GM18873 (cell line): Measurements from ENCODE around the gene WNT7A.

Experiments used
- ATAC-seq: cut with Tn5 transposase; IDR thresholded peaks from one replicate; pipeline ENCODE4 v1.9.1; 2021; ENCODE audit warnings: mild to moderate bottlenecking, moderate library complexity, moderate number of reproducible peaks; ENCODE audit not compliant: unreplicated experiment, low FRiP score

Gene WNT7A

DNA sequence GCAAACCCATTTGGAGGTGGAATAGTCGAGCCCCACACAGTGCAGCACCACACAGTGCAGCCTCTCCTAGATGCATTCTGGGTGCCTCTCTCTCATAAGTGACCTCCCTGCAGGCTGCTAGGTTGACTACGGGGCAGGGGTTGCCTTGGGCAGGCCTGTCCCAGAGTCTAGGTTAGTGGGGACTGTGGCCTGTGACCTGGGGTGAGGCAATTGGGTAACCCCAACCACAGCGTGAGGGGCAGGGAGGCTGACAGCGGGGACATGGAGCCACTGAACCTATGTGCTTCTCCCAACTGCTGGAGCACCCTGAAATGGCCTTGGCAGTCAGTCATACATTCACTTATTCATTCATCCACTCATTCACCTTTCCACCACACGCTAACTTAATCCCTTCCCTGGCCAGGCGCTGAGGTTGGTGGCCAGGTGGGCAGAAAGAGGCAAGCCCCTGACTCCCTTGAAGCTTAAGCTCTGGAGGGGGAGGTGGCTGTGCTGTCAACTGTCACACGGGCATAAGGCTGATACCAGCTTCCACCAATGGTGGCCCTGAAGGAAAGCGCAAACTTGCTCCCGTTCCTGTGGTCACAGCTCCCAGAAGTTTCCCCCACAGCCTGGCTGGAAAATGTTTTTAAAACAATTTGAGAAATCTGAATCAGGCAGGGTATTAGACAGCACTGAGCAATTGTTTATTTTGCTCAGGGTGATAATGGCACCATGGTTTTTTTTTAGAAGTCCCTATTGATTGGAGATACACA is 46.2 kb downstream of the WNT7A start:
- ATAC-seq, result no peak

DNA sequence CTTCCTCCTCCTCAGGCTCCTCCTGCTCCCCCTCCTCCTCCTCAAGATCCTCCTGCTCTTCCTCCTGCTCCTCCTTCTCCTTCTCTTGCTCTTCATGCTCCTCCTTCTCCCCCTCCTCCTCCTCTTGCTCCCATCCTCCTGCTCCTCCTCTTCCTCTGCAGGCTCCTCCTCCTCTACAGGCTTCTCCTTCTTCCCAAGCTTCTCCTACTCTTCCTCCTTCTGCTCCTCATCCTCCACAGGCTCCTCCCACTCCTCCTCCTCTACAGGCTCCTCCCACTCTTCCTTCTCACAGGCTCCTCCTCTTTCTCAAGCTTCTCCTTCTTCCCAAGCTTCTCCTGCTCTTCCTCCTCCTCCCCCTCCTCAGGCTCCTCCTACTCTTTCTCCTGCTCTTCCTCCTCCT is 47.7 kb downstream of the WNT7A start:
- no peak for ATAC-seq

DNA sequence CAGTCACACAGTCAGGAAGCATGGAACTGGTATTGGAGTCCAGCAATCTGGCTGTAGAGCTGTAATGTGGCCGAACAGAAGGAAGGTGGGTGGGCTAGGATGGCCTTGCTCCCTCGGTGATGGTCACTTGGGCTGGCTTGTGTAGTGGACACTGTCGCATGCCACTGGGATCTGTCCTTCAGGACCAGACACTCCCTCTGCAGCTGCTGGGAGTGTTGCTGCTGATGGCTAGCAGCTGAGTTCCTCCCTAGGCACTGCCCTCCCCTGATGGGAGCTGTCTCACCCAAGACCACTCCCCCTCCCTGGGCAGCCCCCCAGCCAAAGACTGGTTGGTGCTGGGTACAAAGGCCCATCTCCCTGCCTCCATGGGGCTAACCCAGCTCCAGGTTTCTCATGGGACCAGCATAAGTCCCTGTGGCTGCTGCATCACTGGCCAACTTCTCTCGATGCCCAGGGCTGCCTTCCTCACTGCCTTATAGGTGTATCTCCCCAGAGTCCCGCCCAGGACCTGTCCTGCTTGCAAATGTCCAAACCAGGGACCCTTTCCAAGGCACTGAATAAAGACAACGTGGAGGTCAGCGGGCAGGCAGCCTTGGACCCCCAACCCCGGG is 48.4 kb downstream of the WNT7A start:
- ATAC-seq, result no peak

DNA sequence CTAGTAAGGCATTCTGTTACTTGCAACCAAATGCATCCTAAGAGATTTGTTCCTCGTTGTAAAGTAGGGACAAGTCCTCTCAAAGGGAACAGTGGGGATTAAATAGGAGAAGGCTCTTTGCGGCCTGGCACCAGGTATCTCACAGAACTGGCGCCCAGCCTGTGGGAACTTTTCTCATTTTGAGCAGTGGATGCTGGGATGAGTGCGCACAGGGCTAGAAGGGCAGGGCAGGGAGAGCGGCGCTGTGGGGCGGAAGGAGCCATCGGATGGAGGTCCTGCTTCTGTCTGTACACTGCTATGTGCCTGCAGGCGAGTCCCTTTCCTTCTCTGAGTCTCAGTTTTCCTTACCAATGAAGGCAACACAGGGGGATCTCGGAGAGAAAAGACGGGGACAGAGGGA is 50.6 kb downstream of the WNT7A start:
- no peak for ATAC-seq

DNA sequence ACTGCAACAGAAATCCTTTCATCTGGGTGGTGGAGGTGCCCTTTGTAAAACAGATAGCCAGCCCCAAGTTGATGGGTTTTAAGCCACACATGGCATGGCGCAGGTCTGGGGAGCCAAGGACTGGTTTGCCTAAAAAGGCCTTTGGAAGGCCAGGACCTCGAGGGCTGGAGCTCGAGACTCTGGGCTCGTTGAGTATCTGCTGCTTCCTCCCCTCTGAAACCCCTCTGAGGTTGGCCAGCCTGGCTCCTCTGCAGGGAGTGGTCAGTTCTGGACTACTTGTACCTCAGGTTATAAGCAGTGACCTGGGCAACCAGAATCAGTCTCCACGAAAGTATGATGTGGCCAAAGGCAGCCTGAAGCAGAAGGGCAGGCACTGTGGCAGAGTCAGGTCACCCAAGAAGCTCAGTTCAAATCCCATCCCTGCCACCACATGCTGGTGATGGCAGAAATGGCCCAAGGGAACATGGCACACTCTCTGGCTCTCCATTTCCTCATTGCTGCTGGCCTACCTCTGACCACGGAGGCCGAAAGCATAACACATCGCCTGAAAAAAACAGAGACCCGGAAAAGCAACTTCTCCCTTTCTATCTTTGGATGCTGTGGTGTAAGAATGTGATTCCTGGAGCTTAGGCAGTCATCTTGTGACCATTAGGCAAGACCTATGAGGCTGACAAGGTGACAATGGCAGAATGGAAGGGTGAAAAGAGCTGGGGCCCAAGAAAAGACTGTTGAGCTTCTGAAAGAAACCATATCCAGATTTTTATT is 51.2 kb downstream of the WNT7A start:
- no peak for ATAC-seq

DNA sequence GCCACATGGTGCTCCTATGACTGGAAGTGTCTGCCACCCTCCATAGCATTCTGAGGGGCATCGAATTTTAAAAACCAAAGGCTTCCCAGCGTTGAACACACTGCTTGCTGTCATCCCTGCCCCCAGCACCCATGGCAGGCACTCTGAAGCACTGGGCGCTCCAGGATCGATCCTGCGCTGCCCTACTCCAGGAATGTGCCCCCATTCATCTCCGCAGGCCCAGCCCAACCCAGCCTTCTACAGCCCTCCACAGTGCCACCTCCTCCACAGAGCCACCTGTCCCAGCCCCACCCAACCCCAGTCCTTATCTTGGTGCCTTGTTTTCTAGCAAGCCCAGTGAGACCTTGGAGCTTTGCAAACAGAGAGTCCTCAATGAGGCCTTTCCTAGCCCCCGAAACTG is 52.2 kb downstream of the WNT7A start:
- no peak for ATAC-seq

DNA sequence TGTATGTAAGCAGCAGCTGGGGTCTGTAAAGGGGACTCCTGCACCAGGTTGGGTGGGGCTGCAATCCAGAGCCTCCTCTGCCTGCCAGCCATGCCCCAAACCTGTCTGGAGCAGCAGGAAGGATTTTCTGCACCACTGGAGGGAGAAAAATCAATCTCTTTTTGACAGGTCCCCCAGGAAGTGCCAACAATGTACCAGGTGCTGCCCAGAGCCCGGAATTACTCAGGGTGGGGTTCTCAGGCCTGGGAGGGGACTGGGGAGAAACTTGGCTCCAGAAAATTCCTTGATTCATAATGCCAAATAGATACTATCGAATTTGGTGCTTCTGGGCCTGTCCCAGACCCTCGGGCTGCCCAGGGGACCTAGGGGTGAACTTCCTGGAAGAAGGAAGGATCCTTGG is 52.6 kb downstream of the WNT7A start:
- ATAC-seq, result no peak

DNA sequence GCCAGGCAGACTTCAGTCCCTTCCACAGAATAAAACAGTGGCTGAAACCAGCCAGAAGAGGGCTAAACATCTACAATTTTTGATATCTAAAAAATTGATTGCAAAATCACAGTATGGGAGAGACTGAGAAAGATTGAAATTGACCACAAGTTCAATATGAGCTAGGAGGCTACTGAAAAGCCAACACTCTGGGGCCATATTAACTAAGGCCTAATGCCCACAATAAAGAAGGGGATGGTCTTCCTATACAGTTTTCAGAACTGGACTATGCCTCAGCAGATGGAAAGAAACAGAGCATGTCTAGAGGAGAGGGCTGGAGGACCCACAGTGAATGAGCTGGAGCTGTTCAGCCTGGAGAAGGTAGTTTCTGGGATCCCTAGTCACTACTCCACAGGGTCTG is 53.2 kb downstream of the WNT7A start:
- no peak for ATAC-seq

DNA sequence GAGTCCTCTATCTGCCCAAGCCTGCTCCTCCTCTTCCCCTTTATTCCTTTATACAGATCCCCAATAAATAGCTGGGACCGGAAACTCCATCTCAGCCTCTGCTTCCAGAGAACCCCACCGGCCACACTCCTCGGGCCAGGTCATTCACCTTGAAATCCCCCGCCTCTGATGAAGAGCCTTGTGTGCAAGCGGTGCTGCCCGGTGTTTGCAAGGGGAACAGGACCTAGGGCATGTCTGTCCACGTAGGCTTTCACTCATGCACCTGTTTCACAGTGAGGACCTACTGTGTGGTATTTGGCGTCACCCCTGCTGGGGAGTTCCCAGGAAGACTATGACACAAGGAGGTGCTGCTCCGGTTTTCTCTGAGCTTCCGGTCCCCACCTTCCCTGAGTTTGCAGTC is 54.0 kb downstream of the WNT7A start:
- ATAC-seq, result no peak

DNA sequence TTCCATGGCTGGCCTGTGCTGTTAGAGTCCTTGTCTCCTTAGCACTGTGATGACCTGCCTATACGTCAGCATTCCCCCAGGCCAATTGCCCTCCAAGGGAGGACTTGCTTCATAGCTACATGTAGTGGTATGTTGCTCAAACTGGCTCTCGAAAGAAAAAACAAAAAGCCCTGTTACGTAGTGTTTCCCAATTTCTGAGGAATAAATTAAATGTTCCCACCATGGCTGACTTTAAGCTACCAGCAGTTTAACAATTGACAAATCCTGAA is 54.6 kb downstream of the WNT7A start:
- ATAC-seq, result no peak

DNA sequence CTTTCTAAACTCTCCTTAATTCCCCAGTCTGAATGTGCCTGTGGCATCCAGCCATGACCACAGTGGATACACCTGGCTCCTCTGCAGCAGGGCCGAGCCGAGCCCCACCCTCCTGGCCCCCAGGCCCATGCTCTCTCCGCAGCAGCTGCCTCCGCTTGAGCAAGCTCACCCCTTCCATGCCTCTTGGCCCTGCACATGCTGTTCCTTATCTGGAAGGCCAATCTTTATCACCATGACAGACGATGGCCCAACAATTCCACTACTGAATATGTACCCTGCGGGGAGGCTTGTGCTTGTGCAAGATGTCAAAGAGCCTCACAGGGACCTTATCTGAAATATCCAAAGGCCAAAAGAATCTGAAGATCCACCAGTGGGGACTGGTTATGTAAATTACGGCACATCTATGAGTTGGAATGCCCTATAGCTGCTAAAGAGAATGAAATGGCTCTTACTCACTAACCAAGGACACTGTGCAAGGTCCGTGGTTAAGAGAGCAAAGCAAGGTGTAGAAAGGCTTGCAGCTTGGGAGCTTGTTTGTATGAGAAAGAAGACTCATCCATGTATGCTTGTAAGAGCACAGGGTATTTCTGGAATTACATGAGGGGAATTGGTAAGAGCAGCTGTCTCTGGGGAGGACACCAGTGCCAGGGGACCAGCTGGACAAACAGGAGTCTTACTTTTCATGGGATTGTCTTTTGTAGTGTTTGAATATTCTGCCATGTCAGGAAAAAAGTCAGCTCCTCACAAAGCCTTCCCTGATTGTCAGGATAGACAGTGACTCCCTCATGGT is 55.2 kb downstream of the WNT7A start:
- no peak for ATAC-seq

DNA sequence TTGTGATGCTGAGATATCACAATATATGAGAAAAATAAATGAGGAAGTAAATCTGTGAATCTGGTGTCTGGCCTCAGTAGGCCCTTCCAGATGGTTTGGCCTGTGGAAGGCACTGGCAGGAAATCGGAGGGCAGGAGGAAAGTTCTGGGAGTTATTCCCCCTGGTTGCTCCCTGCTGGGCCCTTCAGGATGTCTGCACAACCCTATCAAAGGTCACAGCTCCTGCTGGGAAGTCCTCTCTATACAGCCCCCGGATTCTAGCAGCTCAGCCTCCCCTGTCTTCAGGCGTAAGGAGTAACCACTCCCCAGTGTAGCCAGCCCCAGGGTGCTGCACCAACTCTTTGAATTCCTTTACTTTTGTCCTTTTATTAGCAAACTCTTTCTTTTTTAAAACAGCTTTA is 56.2 kb downstream of the WNT7A start:
- ATAC-seq, result no peak

DNA sequence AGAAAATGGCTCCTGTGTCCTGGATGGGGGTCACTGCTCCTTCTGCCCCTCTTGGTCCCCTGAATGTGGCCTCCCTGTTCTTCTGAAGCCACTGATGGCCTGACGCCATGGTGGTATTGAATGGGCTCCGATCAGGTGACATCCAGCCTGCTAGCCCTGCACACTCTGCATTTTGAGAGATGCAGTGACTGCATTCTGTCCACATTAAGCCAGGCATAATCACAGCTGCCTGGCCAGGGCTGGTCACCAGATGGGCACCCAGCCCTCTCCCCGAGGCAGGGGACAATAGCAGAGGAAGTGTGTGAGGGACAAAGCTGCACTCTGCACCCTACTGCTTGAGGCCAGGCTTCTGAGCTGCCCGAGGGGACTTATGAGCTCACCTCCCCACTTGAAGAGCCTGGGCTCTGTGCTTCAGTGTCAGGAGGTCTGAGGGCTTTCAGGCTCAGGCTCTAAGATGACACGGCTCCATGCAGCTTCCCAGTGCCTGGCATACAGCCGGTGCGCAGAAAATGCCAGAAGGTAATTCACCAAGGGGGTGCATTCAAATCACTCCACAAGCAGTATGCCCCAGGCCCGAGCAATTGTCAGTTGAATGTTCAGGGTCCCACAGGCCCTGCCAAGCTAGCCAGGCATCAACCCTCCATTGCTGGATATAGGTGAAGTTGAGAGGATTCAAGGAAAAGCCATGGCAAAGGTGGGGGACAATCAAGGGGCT is 56.8 kb downstream of the WNT7A start:
- ATAC-seq, result no peak

DNA sequence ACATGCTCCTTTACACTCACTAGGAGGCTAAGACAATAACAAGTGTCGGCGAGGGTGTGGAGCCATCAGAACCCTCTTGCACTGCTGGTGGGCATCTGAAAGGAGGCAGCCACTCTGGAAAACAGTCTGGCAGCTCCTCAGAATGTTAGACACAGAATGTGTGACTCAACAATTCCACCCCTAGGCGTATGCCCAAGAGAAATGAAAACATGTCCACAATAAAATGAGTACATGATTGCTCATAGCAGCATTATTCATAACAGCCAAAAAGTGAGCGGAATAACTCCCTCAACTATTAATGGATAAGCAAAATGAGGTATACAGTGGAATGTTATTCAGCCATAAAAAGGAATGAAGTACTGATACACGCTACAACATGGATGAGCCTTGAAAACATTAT is 57.8 kb downstream of the WNT7A start:
- ATAC-seq, result no peak

DNA sequence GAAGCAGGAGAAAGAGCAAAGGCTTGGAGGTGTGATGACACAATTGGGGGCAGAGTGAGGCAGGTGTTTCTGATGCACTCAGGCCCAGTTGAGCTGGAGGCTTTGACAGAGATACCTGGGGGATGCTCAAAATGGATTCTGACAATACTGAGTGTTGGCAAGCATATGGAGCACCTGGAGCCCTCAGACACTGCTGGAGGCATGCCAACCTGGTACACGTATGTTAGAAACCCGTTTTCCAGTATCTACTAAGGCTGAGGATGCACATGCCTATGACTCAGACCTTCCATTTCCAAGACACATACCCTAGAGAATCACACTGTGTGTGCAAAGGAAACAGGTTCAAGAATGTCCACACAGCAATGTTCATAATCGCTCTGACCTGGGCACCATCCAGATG is 58.7 kb downstream of the WNT7A start:
- no peak for ATAC-seq

DNA sequence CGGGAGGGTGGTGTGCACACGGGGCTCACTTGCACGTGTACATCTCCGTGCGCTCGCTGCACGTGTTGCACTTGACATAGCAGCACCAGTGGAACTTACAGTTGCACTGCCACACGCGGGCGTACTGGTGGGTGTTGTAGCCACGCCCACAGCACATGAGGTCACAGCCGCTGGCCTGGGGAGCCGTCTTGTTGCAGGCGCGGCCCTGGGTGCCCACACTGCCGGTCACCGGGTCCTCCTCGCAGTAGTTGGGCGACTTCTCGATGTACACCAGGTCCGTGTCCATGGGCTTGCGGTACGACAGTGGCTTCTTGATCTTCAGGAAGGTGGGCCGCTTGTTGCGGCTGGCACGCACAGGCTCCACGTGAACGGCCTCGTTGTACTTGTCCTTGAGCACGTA is 61.0 kb downstream of the WNT7A start:
- no peak for ATAC-seq

DNA sequence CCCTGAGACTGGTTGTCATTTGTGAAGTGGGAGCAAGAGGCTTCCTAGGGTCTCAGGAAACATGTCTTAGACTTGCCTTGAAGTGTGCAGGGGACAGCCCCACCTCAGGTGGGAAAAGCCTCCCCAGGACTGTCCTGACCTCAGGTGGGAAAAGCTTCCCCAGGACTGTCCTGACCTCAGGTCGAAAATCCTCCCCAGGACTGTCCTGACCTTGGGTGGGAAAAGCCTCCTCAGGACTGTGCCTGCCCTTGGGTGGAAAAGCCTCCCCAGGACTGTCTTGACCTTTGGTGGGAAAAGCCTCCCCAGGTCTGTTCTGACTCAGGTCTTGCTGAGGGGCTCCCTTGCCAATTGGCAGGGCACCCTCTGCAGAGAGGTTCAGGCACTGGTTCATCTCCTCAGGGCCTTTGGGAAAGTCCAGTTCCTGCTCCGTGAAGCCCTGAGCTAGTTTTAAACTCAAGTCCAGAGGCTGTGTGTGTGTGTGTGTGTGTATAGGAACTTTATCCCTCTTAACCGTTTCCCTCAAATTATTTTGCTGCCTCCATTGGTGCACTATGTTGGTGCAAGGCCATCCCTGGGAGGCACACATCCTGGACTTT is 64.7 kb downstream of the WNT7A start:
- no peak for ATAC-seq

DNA sequence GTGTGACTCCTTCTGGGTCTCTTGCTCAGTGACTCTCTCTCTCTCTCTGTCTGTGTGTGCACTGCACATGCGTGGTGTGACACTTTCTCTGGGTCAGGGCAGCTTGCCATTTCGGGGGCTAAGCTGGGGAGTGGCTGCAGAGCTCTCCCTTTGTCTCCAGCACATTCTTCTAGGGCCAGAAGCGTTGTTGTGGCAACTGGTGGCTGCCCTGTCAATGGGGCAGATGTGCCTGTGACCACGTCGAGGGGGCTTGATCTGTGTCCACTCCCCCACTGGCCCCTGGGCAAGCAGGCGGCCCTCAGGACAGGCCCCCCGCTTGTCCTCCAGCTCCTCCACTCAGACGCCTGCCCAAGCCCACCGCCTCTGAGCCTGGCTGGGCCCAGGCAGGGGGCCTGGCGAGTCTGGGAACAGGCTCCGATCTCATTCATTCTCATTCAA is 67.8 kb downstream of the WNT7A start:
- ATAC-seq, result no peak

DNA sequence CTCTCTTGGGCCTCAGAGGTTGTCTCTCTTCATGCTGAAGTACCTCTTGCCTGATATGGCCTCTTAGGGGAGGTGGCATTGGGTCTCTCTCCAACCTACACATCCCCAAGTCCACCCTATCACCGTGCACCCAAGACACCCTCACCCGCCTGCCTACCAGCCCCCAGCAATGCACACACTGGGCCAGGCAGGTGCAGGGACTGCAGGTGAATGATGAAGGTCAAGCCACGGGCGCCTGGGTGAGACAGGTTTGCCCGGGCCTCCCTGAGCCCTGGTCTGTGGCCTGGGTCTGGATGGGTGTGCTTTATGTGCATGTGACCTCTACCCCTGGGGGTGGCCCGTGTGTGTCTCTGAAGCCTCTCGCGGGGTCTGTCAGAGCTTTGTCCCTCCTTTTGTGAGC is 68.3 kb downstream of the WNT7A start:
- ATAC-seq, result no peak

DNA sequence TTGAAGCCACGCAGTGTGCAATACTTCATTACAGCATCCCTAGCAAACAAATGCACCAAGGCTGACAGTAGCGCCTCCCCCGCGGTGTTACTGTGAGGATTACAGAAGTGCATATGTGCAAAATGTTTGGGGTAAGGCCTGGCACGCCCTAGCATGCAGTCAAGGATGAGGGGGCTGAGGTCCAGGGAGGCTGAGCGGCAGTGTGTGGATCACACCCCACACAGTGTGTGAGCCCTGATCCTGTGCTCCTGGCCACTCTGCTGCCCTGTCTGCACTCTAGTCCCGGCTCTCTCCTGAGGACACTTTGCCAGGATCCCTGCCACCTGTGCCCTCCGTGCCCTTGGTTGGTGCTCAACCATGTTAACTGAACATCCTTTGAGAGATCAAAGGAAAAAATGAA is 71.3 kb downstream of the WNT7A start:
- no peak for ATAC-seq
